Right renal pelvis (tissue), 4 donors: ENCODE measurements around the gene NFATC3. TPM values are rescaled to one million over a fixed set of nuclear protein-coding genes. Genes with fewer than 3 reads are reported as not detected.

Source experiments
- DNase-seq, 4 donors: peaks; one replicate each; pipeline ENCODE4 v3.0.0-alpha.2; 2013; ENCODE audit warnings: low read depth in 4 of 4, low spot score in 3 of 4, missing footprints in 1 of 4
- polyA plus RNA-seq, 4 donors: library from polyadenylated mRNA; unstranded; fragments of 120-200 nt; gene quantifications; one replicate each; pipeline ENCODE4 v1.2.1, GENCODE V29; 2013; ENCODE audit not compliant: insufficient read length in 4 of 4

The NFATC3 gene
- polyA plus RNA-seq, 4 donors: 32.2 to 39.0 (median 35.9) TPM

- no peak for DNase-seq
These were observed 159.3 kb downstream of the NFATC3 start for GRCh38 chr16:68244481-68244902.

- peak; percentile 86 to 92 (median 90) for DNase-seq
These were observed 160.0 kb downstream of the NFATC3 start, which contains the start of gene PLA2G15 for GRCh38 chr16:68244903-68245853. Gene PLA2G15 (plus strand): TSS chr16:68245373. CDS start chr16:68245427, 54 bp downstream.

- no peak for DNase-seq
These were observed 161.0 kb downstream of the NFATC3 start for GRCh38 chr16:68246121-68246520.

DNA sequence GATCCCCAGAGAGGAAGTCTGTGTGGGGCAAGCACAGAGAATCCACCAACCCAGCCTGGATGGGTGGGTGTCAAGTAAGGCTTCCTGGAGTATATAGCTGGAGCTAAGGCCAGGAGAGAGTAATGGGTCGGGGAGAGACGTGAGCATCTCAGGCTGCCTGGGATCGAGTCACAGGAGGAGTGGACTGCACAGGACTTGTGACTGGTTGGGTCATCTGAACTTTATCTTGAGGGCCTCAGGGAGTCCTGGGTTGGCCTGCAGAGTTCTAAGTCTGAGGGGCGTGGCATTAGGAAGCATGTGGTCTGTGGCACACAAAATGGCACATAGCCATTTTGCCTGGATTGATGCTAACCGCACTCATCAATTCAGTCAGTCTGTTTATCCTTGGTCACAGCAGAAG lies 161.5 kb downstream of the NFATC3 start:
- no peak for DNase-seq

- DNase-seq: no peak
These were observed 162.2 kb downstream of the NFATC3 start for GRCh38 chr16:68247400-68247799.

DNA sequence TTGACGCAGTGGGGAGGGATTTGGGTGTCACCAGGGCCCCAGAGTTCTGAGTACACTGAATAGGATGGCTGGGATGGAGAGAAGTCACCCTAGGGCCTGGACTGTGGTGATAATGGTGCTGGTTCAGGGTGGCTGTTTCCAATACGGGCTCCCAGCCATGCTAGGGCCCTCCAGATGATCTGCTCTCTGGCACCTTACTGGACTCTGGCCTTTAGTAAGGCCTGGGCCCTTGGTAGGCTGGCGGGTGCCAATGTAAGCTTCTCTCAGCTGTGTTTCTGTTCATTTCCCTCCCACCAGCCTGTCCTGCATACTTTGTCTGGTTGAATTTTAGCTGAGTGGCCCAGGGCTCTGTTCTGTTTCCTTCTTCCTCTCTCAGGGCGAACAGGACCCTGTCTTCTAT lies 162.8 kb downstream of the NFATC3 start:
- DNase-seq: no peak

DNA sequence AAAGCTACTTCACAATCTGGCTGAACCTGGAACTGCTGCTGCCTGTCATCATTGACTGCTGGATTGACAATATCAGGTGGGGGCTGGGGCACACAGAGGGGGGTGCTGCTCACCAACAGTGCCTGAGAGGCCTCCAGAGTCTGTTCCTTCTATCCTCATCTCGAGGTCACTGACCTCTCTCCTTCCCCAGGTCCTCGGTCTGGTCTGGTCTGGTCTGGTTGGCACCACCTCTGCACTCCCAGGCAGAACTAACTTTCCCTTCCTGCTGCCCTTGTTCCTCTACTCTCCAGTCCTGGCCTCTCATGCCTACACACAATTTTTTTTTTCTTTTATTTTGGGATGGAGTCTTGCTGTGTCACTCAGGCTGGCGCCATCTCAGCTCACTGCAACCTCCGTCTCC lies 164.2 kb downstream of the NFATC3 start:
- DNase-seq: no peak

DNA sequence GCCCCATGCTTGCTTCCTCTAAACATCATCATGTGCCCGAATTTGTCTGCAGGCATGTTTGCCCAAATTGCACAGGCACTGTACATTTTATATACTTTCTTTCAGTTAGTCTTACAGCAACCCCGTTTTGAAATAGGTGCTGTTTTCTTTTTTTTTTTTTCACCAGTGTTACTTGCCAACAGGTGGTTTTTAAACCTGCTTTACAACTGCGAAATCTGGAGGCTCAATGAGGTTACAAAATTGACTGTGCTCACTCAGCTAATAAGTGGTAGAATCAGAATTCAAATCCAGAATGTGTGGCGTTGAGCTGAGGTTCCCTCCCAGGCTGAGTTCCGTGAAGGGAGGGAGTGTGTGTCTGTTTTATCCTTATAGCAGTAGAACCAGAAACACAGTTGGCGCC lies 165.8 kb downstream of the NFATC3 start:
- DNase-seq: no peak

GRCh38 chr16:68251832-68252231 lies 166.7 kb downstream of the NFATC3 start:
- no peak for DNase-seq

DNA sequence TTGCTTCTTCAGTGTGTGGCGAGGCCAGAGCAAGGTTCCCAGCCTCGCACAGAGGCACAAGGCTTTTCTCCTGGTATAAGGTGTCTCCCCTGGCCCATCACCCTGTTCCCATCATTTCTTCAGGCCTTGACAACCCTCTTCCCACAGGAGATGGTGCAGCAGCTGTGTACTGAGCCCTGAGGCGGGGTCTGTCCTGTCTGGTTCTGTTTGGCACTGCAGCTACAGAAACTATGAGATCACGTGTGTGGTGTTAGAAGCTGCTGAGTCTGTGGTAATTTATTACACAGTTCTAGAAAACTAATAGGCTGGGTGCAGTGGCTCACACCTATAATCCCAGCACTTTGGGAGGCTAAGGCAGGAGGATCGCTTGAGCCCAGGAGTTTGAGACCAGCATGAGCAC lies 167.2 kb downstream of the NFATC3 start:
- DNase-seq: no peak

- no peak for DNase-seq
These were observed 168.6 kb downstream of the NFATC3 start for GRCh38 chr16:68253721-68254120.

- no peak for DNase-seq
These were observed 170.5 kb downstream of the NFATC3 start for GRCh38 chr16:68255712-68256111.

DNA sequence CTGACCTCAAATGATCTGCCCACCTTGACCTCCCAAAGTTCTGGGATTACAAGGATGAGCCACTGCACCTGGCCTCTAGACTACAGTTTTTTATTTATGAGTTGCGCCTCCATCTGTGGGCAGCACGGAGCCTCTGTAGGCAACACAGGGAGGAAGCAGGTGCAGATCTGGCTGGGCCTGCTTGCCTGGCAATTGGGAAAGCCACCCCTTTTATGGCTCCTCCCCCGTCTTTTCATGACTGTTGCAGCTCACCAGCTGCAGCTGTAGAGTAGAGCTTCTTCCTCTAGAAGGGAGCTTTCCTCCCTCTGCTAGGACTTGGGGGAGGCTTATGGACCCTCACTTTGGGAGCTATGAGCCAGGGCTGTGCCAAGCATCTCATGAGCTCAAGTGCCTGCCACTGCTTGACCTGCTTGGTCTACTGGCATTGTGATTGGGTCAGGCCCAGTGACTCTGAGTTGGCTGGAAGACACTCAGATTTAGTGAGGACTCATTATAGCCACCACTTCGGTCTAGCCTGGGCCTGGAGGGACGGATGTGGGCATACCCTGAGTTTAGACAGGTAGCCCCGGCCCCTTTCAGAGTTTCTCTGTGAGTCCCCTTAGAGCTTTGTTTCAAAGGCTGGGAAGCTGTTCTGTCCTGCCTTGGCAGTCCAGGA lies 172.2 kb downstream of the NFATC3 start:
- DNase-seq: no peak

DNA sequence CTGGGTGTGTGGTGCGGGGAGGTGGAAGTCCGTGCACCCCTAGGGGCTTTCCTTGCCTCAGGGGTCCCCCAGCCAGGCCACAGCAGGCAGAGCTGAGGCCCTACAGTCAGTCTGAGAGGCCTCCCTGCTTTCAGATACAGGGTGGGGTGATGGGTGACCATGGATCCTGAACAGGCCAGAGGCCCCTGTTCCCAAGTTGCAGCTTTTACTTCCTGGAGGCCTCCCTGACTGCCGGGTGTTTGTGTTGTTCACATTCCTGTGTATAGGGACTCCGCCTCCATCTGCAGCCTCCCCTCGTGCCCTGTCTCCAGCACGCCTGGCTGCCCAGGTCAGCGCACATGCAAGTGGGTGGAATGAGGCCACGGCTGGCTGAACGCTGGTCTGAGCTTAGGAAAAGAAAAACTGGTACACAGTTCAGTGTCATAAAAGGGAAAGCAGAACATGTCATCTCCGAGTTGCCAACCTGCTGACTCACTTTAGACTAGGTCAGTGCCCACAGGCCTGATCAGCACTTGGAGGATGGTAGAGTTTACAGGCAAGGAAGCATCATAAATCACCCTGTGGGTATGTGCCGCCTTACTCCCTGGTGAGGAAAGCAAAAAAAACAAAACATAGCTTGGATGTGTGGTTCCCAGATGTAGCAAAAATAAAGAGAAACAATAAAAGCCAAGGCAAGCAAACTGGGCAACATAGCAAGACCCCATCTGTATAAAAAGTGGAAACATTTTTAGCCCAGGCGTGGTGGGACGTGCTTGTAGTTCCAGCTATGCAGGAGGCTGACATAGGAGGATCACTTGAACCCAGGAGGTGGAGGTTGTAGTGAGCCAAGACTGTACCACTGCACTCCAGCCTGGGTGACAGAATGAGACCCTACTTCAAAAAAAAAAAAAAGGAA lies 173.0 kb downstream of the NFATC3 start:
- DNase-seq: peak in 3 of 4 donors; percentile 44 to 83 (median 83)

GRCh38 chr16:68259007-68259825 lies 174.0 kb downstream of the NFATC3 start:
- DNase-seq: no peak

- no peak for DNase-seq
These were observed 178.5 kb downstream of the NFATC3 start for GRCh38 chr16:68263559-68264127.

- no peak for DNase-seq
These were observed 179.2 kb downstream of the NFATC3 start, which contains the start of gene SLC7A6 for GRCh38 chr16:68264128-68265077. Gene SLC7A6 (plus strand): TSS chr16:68264526. CDS start chr16:68274727, 10,201 bp downstream.
